NCI-H1105 treated with DMSO at 0.1 percent for 48 hours (cell line): ENCODE results near the gene G3BP2.
"Not testable (repeated sequence)": the region's sequence is repeated elsewhere in the genome, so short reads cannot be mapped to it uniquely, and the experiment has no call there.

ENCODE experiments used
- DNase-seq: peaks from one replicate; lab custom pipeline; 2025; lab: John Stamatoyannopoulos, UW

Gene G3BP2

GRCh38 chr4:75673027-75673958 lies at the start of gene G3BP2:
Gene G3BP2, minus strand, starts transcription at chr4:75673411. Its CDS starts 11,386 bp downstream, at chr4:75662025.
- peak; percentile 93 for DNase-seq

- no peak for DNase-seq
Measured at GRCh38 chr4:75722417-75722816, 49.2 kb upstream of the G3BP2 start.

- DNase-seq = no peak
Measured at GRCh38 chr4:75718529-75718928, 45.3 kb upstream of the G3BP2 start.

- DNase-seq = no peak
Measured at GRCh38 chr4:75717408-75717807, 44.2 kb upstream of the G3BP2 start.

GRCh38 chr4:75716054-75716453 lies 42.8 kb upstream of the G3BP2 start:
- DNase-seq = not testable (repeated sequence)

- no peak for DNase-seq
Measured at GRCh38 chr4:75715105-75715799, 42.0 kb upstream of the G3BP2 start.

GRCh38 chr4:75714704-75715103 lies 41.5 kb upstream of the G3BP2 start:
- DNase-seq = no peak

GRCh38 chr4:75714011-75714410 lies 40.8 kb upstream of the G3BP2 start:
- DNase-seq = no peak

- no peak for DNase-seq
Measured at GRCh38 chr4:75710246-75710645, 37.0 kb upstream of the G3BP2 start.

- DNase-seq = no peak
Measured at GRCh38 chr4:75708218-75708691, 35.0 kb upstream of the G3BP2 start.

- no peak for DNase-seq
Measured at GRCh38 chr4:75705198-75705977, 32.2 kb upstream of the G3BP2 start.

- DNase-seq = no peak
Measured at GRCh38 chr4:75702919-75703411, 29.8 kb upstream of the G3BP2 start.

- no peak for DNase-seq
Measured at GRCh38 chr4:75699299-75699698, 26.1 kb upstream of the G3BP2 start.

GRCh38 chr4:75698963-75699228 lies 25.7 kb upstream of the G3BP2 start:
- no peak for DNase-seq

GRCh38 chr4:75698162-75698962 lies 25.2 kb upstream of the G3BP2 start:
- DNase-seq = no peak

- no peak for DNase-seq
Measured at GRCh38 chr4:75696581-75696980, 23.4 kb upstream of the G3BP2 start.

GRCh38 chr4:75696071-75696470 lies 22.9 kb upstream of the G3BP2 start:
- no peak for DNase-seq

- not testable (repeated sequence) for DNase-seq
Measured at GRCh38 chr4:75692066-75692465, 18.9 kb upstream of the G3BP2 start.

- not testable (repeated sequence) for DNase-seq
Measured at GRCh38 chr4:75687125-75687524, 13.9 kb upstream of the G3BP2 start.

GRCh38 chr4:75686346-75686745 lies 13.1 kb upstream of the G3BP2 start:
- DNase-seq = no peak

- no peak for DNase-seq
Measured at GRCh38 chr4:75685546-75686189, 12.5 kb upstream of the G3BP2 start.
